ENCODE results near the gene TEAD1. TPM values are rescaled to one million over a fixed set of nuclear protein-coding genes. Genes with fewer than 3 reads are reported as not detected.

TEAD1 gene
- total RNA-seq, 4 donors from 2014 or later = 184 to 272 (median 208) TPM

GRCh38 chr11:12717851-12718291 lies 43.6 kb downstream of the TEAD1 start:
- no peak for ATAC-seq
- 67 to 100% methylated on average over 1 to 2 of the region's 5 CpGs for WGBS, 2 donors (ENCODE audit: low coverage in 1 of 2)
- TF ChIP-seq, protein P1, sequence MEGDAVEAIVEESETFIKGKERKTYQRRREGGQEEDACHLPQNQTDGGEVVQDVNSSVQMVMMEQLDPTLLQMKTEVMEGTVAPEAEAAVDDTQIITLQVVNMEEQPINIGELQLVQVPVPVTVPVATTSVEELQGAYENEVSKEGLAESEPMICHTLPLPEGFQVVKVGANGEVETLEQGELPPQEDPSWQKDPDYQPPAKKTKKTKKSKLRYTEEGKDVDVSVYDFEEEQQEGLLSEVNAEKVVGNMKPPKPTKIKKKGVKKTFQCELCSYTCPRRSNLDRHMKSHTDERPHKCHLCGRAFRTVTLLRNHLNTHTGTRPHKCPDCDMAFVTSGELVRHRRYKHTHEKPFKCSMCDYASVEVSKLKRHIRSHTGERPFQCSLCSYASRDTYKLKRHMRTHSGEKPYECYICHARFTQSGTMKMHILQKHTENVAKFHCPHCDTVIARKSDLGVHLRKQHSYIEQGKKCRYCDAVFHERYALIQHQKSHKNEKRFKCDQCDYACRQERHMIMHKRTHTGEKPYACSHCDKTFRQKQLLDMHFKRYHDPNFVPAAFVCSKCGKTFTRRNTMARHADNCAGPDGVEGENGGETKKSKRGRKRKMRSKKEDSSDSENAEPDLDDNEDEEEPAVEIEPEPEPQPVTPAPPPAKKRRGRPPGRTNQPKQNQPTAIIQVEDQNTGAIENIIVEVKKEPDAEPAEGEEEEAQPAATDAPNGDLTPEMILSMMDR (IDR thresholded peaks at IDR 0.05) = no peak
- TF ChIP-seq POLR2AphosphoS5 (IDR thresholded peaks at IDR 0.05) (no peak), EP300 (IDR thresholded peaks at IDR 0.05) (no peak), POLR2A (IDR thresholded peaks at IDR 0.05) (no peak)

DNA sequence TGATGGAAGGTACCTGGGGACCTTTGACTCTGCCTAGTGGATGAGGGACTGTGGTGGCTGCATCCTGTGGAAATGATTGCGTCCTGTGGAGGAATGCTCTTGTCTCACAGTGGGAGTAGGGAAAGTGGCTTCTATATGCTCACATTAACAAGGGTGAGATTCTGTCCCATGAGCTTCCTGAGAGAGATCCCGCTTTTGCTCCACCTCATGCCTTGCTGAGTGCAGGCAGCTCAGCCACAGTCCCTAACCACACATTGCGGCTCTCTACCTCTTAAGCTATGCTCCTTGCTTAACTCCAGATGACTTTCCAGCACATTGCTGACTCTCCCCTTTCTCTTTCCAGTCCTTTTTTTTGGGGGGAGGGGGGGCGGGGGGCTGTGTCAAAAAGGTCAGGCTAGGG lies 45.0 kb downstream of the TEAD1 start:
- TF ChIP-seq, protein P1 (IDR thresholded peaks at IDR 0.05) = no peak
- no peak for TF ChIP-seq POLR2A (IDR thresholded peaks at IDR 0.05)
- TF ChIP-seq POLR2AphosphoS5 (IDR thresholded peaks at IDR 0.05) = no peak
- no peak for TF ChIP-seq EP300 (IDR thresholded peaks at IDR 0.05)
- Histone ChIP-seq H3K9me3 (no peaks in the 10 kb centered on the region), H3K27me3 (no peaks in the 10 kb centered on the region), H3K4me3 (no peak overlapping the region), H3K27ac (no peak overlapping the region), H3K36me3 (no peaks in the 10 kb centered on the region), H3K4me1 (peaks cover 0 to 54% (median 7%) of the 10 kb centered on the region in 3 donors)
- 71 to 95% methylated on average over 3 to 4 of the region's 4 CpGs for WGBS, 2 donors (ENCODE audit: low coverage in 1 of 2)
- ATAC-seq = no peak

More at GRCh38 chr11:12717851-12718291, 43.6 kb downstream of the TEAD1 start:
- H3K27me3 ChIP-seq = no peaks in the 10 kb centered on the region
- H3K27ac ChIP-seq = no peak overlapping the region
- no peaks in the 10 kb centered on the region for H3K9me3 ChIP-seq
- no peak overlapping the region for H3K4me3 ChIP-seq
- no peaks in the 10 kb centered on the region for H3K36me3 ChIP-seq
- peaks cover 0 to 42% (median 0%) of the 10 kb centered on the region in 3 donors for H3K4me1 ChIP-seq

- no peaks in the 10 kb centered on the region for H3K36me3 ChIP-seq
- H3K27ac ChIP-seq = no peak overlapping the region
- H3K4me1 ChIP-seq = peaks cover 0 to 54% (median 11%) of the 10 kb centered on the region in 3 donors
- no peaks in the 10 kb centered on the region for H3K27me3 ChIP-seq
- no peaks in the 10 kb centered on the region for H3K9me3 ChIP-seq
- 70 to 85% methylated on average over 4 to 6 of the region's 7 CpGs for WGBS, 2 donors (ENCODE audit: low coverage in 1 of 2)
- H3K4me3 ChIP-seq = no peak overlapping the region
- no peak for ATAC-seq
- TF ChIP-seq, protein P1 (IDR thresholded peaks at IDR 0.05) = no peak
- TF ChIP-seq POLR2AphosphoS5 (IDR thresholded peaks at IDR 0.05) (no peak), EP300 (IDR thresholded peaks at IDR 0.05) (no peak), POLR2A (IDR thresholded peaks at IDR 0.05) (no peak)
Observed at GRCh38 chr11:12721816-12722604, 47.8 kb downstream of the TEAD1 start.

DNA sequence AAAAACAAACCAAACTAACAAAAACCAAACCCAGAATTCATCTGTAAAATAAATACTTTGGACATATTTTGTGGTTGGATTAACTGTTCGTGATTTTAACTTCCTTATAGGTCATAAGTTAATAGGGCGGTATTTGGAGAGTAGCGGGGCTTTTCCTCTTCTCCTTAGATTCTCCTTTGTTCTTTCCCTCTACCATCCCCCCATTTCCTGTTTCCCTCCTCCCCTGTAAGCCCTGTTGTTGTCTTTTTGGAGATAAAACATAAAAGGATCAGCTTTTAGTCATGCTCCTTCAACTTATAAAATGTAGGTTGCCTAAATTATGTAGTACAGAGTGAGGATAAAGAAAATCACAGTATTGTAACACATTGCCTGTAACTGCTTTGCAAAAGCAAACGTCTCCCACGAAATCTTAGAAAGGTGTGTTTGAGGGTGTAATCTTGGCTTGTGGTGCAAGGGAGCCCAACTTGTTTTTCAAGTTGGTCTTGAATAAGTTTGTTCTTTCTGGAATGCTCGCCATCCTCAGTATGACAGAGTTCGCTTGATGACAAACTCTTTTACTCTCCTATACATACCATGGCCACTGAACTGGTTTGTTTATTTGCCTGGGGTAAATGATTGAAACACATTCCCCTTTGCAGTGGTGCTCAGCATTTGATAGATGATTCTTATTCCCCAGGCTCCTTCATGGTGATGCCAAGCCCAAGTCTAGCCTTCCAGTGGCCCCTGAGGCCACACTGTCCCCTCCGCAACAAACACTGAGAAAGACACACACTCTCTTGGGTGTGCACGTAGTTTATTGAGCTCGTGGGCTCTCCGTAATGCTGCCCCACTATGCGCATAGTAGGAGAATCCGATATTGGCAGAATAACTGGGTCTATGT lies 49.4 kb downstream of the TEAD1 start:
- Histone ChIP-seq H3K27ac (peak overlapping the region in 1 of 4 donors; percentile 61), H3K9me3 (no peaks in the 10 kb centered on the region), H3K4me3 (no peak overlapping the region), H3K4me1 (peaks cover 0 to 70% (median 15%) of the 10 kb centered on the region in 3 donors), H3K27me3 (no peaks in the 10 kb centered on the region), H3K36me3 (no peaks in the 10 kb centered on the region)
- 73 to 82% methylated on average over 12 to 13 of the region's 13 CpGs for WGBS, 2 donors (ENCODE audit: low coverage in 1 of 2)
- TF ChIP-seq EP300 (IDR thresholded peaks at IDR 0.05) (no peak), POLR2AphosphoS5 (IDR thresholded peaks at IDR 0.05) (no peak), POLR2A (IDR thresholded peaks at IDR 0.05) (no peak)
- TF ChIP-seq, protein P1 (IDR thresholded peaks at IDR 0.05) = no peak
- no peak for ATAC-seq

All from gastroesophageal sphincter (tissue), 4 donors.